GM10266 (cell line): ENCODE data around the gene KCNA2.

Experiments
- DNase-seq: peaks from one replicate; pipeline ENCODE4 v3.0.0; 2012; ENCODE audit errors: extremely low spot score
- TF ChIP-seq, protein P1 (sequence below): IDR thresholded peaks from 2 replicates; pipeline ENCODE4 v1.5.1; 2012; ENCODE audit warnings: mild to moderate bottlenecking, low read depth; ENCODE audit not compliant: control insufficient read depth, insufficient read depth; ENCODE audit errors: missing control alignments

KCNA2 gene

GRCh38 chr1:110570901-110571300, 35.3 kb downstream of the KCNA2 start:
- TF ChIP-seq, protein P1, sequence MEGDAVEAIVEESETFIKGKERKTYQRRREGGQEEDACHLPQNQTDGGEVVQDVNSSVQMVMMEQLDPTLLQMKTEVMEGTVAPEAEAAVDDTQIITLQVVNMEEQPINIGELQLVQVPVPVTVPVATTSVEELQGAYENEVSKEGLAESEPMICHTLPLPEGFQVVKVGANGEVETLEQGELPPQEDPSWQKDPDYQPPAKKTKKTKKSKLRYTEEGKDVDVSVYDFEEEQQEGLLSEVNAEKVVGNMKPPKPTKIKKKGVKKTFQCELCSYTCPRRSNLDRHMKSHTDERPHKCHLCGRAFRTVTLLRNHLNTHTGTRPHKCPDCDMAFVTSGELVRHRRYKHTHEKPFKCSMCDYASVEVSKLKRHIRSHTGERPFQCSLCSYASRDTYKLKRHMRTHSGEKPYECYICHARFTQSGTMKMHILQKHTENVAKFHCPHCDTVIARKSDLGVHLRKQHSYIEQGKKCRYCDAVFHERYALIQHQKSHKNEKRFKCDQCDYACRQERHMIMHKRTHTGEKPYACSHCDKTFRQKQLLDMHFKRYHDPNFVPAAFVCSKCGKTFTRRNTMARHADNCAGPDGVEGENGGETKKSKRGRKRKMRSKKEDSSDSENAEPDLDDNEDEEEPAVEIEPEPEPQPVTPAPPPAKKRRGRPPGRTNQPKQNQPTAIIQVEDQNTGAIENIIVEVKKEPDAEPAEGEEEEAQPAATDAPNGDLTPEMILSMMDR = no peak
- DNase-seq = no peak

DNA sequence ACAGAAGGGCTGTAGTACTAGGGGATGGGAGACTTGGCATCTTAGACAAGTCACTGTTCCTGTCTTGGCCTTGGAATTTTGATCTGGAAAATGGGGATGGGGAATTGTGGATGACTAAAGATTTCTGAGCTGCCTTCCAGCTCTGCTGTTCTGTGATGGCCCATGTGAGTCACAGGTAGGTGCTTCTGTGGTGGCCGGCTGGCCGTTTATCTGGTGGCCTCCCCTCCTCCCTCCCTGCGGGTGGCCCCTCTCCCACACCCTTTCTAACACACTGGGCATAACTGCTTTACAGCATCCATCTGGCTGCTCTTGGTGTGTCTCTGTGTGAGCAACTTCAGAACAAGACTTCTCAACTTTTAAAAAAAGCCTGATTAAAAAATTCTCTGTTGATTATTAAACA, 35.9 kb downstream of the KCNA2 start:
- TF ChIP-seq, protein P1 = no peak
- DNase-seq = no peak

DNA sequence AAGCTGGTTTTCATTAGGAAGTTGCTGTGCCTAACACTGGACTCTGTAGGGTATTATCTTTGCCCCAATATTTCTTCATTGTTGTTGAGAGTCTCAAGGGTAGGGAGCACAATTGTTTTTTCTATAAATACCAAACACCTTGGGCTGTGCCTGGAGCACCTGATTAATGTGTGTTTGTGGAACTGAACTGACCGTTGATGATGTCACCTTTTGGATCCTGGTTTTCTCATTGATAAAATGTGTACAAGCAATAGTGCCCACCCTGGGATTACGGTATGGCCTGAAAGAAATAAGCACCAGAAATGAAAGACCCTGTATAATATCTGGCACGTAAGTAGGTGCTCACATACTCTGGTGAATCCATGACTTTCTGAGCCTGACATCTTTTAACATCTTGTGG, 39.3 kb downstream of the KCNA2 start:
- TF ChIP-seq, protein P1 = no peak
- no peak for DNase-seq

DNA sequence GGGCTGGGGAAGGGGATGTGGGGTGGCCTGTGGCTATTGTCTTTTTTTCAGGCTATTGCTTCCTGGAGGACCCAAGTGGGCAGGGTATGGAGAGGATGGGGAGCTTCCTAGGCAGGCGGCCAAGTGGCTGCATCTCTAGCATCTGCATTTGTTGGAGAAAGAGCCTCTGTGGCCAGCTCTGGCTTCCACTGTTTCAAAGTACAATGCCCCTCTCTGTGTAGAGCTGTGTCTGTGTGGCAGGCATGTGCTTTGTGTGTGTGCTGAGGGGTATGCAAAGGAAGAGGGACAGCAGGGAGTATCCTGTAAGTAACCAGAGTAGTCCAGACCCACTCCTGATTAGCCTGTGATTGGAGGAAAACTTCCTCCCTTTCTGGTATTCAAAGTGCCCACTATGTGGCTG, 40.6 kb downstream of the KCNA2 start:
- TF ChIP-seq, protein P1 = no peak
- DNase-seq = no peak

GRCh38 chr1:110563089-110563488, 43.1 kb downstream of the KCNA2 start:
- TF ChIP-seq, protein P1 = no peak
- no peak for DNase-seq

GRCh38 chr1:110561596-110561995, 44.6 kb downstream of the KCNA2 start:
- TF ChIP-seq, protein P1 = no peak
- DNase-seq = no peak

- no peak for DNase-seq
- TF ChIP-seq, protein P1 = no peak
Observed at GRCh38 chr1:110559157-110559556, 47.0 kb downstream of the KCNA2 start.
